GM21515 (cell line): ENCODE data around the gene VIT.

Experiments used
- ATAC-seq: cut with Tn5 transposase; IDR thresholded peaks from one replicate; pipeline ENCODE4 v1.9.1; 2021; ENCODE audit not compliant: unreplicated experiment

Gene VIT

GRCh38 chr2:36756438-36756837, 59.9 kb downstream of the VIT start:
- ATAC-seq: no peak

DNA sequence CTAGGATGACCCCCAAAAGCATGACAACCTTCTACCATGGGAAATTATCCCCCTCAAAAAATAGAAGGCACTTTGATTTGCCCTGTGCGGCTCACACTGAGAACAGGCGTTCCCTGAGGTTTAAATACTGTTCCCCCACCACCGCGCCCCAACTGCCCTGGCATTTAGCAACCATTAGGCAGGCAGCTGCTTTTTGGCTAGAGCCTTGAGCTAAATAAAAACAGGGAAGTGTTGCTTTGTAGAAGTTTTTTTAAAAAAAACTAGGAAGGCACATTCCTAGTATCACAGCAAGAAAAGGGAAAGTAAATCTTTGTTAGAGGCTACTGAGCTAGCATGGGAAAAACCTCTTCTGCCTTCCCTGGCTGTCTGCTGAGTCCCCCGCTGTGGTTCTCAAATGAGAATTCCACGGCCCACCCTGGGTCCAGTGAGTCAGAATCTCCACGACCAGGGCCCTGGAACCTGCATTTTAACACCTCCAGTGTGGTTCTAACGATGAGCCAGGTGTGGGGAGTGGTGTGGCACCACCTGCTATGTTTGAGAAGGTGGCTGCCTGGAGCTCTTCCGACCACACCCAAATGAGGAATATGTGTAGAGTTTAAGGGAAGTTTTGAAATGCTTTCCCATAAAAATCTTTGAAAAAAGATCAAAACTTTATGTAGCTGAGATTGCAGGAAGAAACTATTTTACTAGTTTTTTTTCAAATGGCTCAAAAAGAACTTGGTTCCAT, 66.4 kb downstream of the VIT start:
- ATAC-seq: no peak

- no peak for ATAC-seq
These were observed 72.6 kb downstream of the VIT start for GRCh38 chr2:36769106-36769505.

DNA sequence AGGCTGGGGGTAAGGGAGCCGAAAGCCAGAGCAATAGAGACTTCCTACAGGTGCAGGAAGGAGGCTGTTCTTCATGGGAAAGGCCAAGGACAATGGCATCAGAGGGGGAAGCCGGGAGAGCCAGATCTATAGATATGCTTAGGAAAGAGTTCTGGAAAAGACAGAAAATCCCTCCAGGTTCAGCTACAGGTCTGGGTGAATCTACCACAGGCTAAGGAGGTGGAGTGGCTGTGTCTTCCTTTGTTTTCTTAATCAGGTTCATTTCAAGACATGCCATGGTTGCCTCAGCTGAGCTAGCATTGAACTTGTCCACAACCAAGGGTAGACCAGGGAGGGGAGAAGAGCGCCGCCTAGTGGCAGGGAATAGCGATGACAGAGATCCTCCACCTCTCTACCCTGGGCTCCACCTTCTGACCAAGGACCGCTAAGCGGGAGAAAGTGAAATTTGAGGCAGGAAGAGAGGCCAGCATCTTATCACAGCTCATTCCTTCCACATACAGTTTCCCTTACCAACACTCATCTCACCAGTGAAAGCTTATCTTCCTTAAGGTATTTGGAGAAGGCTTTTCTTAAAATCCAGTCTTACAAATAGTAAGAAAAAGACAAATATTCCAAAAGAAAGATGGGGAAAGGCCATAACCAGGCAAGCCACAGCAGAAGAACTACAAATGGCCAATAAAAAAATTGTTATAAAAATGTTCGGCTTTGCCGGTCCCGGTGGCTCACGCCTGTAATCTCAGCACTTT, 74.2 kb downstream of the VIT start:
- ATAC-seq: no peak

DNA sequence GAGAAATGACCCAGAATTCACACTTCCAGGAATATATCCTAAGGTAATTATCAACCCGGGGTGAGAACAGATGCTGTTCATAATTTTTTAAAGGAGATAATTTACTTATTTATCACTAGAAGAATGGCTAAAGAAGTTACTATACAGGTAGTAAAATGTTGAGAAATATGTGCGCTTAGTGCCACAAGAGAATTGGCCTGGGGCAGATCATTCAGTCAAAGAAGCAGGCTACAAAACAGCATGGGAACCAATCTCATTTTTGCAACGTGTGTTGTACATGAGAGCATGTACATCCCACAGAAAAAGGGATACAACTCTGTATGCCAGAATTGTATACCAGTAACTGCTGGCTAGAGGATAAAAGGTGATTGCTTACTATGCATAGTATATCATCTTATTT, 75.2 kb downstream of the VIT start:
- no peak for ATAC-seq

- ATAC-seq: no peak
These were observed 77.4 kb downstream of the VIT start for GRCh38 chr2:36773947-36774346.

GRCh38 chr2:36775261-36775660, 78.8 kb downstream of the VIT start:
- ATAC-seq: no peak

- no peak for ATAC-seq
These were observed 79.3 kb downstream of the VIT start for GRCh38 chr2:36775806-36776205.

DNA sequence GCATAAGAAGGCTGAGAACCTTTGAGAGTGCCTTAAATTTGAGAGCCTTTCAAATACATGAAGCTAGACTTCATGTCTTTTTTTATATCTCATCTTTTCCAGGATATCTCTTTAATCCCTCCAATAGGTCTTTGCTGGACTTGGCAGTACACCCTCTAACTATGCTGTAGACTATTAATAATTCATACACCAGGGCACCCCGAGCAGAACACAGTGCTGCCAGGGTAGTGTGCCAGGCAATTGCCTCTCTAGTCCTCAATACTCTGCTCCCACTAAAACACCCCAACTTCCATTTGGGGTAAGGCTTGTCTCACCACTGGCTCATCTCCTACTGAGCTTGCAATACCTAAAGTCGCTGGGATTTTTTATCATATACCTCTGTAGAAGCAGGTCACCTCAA, 80.8 kb downstream of the VIT start:
- ATAC-seq: no peak

- ATAC-seq: no peak
These were observed 81.3 kb downstream of the VIT start for GRCh38 chr2:36777788-36778187.

GRCh38 chr2:36779462-36779861, 83.0 kb downstream of the VIT start:
- ATAC-seq: no peak

DNA sequence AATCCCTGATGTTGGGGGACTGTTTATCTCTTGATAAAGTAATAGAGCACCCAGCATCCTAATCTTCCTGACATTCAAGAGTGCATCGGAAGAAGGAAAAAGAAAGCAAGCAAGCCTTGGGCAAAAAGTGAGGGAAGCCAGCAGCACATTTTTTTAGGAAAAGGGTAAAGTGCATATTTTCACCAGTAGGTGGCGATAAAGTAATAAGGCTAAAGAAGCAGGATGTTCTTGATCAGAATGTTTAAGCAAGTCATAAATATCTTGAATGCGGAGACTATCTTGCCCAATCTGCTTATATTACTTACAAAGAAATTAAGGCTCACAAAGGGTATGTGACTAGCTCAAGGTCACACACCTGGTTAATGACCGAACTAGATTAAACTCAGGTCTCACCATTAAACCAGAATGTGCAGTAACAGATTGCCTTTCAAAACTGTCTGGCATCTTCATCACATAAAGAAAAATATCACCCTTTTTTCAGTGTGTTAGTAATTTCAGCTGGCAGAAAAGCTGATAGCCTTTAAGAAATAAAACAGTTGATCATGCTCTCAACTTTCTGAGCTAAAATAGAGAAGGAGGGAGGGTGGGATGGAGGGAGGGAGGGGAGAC, 83.8 kb downstream of the VIT start:
- no peak for ATAC-seq

DNA sequence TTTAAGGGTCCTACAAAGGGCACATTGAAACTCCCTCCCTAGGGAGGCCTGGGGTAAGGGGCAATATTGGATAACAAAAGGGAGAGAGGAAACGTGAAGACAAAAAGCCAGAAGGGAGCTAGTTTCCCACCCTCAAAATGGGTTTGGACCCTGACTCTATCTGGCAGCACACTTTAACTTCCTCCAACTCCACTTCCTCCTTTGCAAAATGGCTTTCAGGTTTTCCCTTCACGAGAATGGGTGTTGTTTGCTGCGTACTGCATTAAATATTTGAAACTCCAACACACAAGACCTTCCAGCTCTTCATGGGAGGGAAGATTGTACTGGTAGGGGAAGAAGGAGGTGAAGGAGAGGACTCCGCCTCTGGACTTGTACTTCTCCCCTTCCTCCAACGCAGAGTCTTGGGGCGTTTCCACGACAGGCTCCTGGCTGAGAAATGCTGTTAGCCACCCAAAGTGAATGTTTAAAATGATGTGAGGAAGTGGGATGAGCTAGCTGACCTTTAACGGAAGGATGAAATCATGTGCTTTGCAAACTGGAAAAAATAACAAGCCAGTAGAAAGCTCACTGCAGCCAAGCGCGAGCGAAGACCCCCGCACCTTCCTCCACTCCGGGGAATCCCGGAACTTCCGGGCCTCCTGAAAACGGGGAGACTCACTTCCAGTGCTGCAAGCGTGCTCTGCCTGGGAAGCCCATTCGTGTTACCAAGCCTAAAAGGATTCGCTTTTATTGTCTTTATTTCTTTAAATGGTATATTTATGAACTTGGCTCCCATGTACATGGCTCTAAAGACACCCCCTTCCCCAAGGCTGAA, 85.6 kb downstream of the VIT start:
- ATAC-seq: no peak

GRCh38 chr2:36783246-36783645, 86.7 kb downstream of the VIT start:
- no peak for ATAC-seq

DNA sequence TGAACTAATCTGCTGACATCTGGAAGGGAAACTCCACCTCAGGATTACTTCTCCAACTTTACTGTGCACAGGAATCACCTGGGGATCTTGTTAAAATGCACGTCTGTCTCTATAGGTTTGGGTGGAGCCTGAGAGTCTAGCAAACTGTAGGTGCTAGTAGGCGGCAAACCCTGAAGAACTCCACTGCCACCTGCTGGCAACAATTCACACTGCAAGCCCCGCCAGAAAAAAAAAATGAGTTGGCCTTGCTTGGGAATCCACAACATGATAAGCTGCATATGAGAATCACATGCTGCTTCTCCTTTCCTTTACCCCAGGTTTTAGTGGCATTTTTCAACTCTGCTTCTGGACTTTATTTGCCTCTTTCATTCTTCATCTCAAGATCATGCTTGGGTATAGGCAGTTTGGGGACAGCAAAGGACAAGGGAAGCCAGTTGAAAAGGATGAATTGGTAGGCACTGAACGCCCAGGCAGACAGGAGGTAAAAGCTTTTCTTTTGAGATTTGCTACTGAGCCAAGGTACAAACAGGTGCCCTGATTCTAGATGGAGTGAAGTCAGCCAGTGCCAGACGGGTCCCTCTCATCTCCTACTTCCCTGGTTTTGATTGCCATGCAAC, 88.8 kb downstream of the VIT start:
- ATAC-seq: no peak

DNA sequence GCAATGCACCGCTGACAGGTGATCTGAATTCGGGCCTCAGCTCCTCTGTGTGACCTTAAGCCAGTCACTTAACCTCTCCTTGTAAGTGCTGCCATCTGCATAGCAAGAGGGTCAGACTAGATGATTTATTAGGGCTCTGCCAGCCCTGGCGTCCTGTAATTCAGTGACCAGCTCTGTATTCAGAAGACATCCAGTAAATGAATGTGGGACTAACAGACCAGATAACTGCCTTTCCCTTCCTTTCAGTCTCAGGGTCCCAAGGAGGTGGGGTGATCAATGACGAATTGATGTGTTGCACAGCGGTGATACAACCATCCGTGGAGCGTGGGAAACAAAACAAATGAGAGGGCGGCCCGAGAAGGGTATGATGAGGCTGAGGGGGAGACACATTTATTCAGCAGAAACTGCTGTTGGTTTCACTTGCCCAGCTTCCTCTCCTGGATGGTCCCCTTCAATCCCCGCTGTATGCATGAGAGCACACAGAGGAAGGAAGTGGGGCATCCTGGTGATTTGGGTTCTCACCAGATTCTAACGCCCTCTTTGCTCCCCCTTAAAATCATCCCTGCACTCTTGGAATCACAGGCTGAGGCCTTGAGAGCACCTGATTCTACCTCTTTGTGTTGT, 92.8 kb downstream of the VIT start:
- ATAC-seq: no peak

DNA sequence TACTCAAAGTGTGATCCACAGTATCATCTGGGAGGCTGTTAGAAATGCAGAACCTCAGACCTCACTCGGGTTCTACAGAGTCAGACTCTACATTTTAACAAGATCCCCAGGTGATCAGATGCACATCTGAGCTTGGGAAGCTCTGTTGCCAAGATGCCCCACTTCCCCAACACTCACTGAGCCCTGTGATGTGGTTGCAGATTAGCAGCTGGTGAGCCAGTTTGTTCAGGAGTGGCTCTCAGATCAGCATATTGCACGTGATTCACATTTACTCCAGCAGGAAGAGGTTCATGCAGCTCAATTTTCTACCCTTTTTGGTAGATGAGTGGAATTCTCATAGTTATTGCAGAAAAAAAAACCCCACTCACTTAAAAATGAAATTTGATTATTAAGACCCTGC, 96.4 kb downstream of the VIT start:
- no peak for ATAC-seq

DNA sequence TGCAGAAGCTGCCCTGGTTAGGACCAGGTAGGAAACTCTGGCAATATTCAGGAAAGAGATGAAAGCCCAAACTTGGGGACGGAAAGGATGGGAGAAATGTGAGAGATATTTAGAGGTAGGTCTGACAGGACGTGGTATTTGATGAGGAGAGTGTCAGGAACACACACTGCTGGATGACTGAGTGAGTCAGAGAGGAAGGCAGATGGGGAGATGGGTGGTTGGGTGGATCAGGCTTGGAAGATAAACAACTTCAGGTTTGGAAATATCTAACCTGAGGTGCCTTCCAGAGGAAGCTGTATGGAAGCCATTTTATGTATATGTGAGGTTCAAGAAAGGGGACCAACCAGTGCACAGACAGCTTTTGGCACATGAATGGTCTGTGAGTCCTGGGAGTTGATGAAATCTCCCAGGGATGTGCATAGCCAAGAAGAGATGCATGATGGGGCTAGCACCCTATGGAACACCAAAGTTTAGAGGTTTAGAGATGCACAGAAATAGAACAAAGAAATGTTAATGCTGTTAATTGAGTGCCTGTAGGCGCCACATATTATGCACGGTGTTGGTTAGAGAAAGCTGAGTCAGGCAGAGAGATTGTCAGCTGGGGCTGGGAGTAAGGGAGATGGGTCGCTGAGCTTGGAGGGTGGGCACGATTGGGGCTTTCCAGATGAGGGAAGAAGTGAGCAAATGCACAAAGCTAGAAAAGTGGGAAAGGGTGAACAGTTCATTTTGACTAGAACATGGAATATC, 101.0 kb downstream of the VIT start:
- ATAC-seq: no peak

DNA sequence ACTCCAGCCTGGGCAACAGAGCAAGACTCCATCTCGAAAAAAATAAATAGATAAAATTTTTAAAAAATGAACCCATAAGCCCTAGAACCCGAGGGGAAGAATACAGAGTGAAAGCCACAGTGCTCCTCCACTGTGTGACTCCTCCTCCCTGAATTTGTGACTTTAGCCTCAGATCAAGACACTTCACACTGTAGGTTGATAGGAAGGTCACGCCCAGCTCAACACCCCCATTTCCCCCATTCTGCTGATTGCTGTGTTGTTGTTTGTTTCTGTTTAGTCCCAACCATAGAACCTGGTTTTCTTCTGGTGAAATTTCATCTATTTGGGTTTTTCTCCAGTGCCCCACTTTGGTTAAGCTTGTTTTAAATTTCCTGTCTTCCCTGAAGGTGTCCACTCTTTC, 102.2 kb downstream of the VIT start:
- no peak for ATAC-seq

- no peak for ATAC-seq
These were observed 103.9 kb downstream of the VIT start for GRCh38 chr2:36800381-36800780.
